Neuronal stem cell (in vitro differentiated cells): ENCODE measurements around the gene LINC01488.
A peak's percentile ranks its signal among the peaks of the same experiment; 100 is the strongest.

ENCODE experiments used
- DNase-seq: peaks from one replicate; pipeline ENCODE4 v3.0.0-alpha.2; 2013; ENCODE audit warnings: low spot score
- H2AFZ ChIP-seq: one replicate; pipeline ENCODE4 v1.6.1; 2013; ENCODE audit warnings: mild to moderate bottlenecking, low read length, inconsistent platforms
- H2AK5ac ChIP-seq: 2 replicates; pipeline ENCODE4 v1.6.1; 2013; ENCODE audit warnings: low read depth, mild to moderate bottlenecking, inconsistent platforms, low read length, moderate library complexity, mixed read lengths
- H2BK120ac ChIP-seq: 2 replicates; pipeline ENCODE4 v1.6.1; 2013; ENCODE audit warnings: low read depth, mild to moderate bottlenecking, inconsistent platforms, low read length, moderate library complexity, mixed read lengths
- H2BK12ac ChIP-seq: one replicate; pipeline ENCODE4 v1.6.1; 2013; ENCODE audit warnings: low read length, inconsistent platforms
- H2BK15ac ChIP-seq: 2 replicates; pipeline ENCODE4 v1.6.1; 2013; ENCODE audit warnings: mild to moderate bottlenecking, low read length, inconsistent platforms, mixed read lengths
- H2BK5ac ChIP-seq: one replicate; pipeline ENCODE4 v1.6.1; 2013; ENCODE audit warnings: inconsistent platforms, mild to moderate bottlenecking, low read length, moderate library complexity
- H3K14ac ChIP-seq: one replicate; pipeline ENCODE4 v1.6.1; 2013; ENCODE audit warnings: low read length, inconsistent platforms
- H3K18ac ChIP-seq: 2 replicates; pipeline ENCODE4 v1.6.1; 2013; ENCODE audit warnings: low read length, inconsistent platforms
- H3K23ac ChIP-seq: 2 replicates; pipeline ENCODE4 v1.6.1; 2013; ENCODE audit warnings: low read depth, mild to moderate bottlenecking, mixed read lengths, low read length, inconsistent platforms; ENCODE audit not compliant: poor library complexity
- H3K27ac ChIP-seq: replicated peaks from 3 replicates; pipeline ENCODE4 v1.5.1; 2013; ENCODE audit warnings: low read length, inconsistent platforms
- H3K27me3 ChIP-seq, 3 experiments: 2 replicates each; pipeline ENCODE4 v1.6.1; 2013; ENCODE audit warnings: low read length in 3 of 3, mild to moderate bottlenecking in 2 of 3, inconsistent platforms in 1 of 3, low read depth in 1 of 3, mixed read lengths in 1 of 3, moderate library complexity in 1 of 3; ENCODE audit not compliant: control insufficient read depth in 3 of 3, insufficient read depth in 3 of 3
- H3K36me3 ChIP-seq, 2 donors: replicated peaks in 1 of 2; 2 replicates each; pipeline ENCODE4 v1.6.1; 2013; ENCODE audit warnings: low read length in 2 of 2; ENCODE audit not compliant: control insufficient read depth in 2 of 2, insufficient read depth in 2 of 2
- H3K4ac ChIP-seq: 2 replicates; pipeline ENCODE4 v1.6.1; 2013; ENCODE audit warnings: inconsistent platforms, mild to moderate bottlenecking, low read length, moderate library complexity
- H3K4me1 ChIP-seq, 2 donors: 1 replicate in 1 of 2; 2 replicates in 1 of 2; pipeline ENCODE4 v1.6.1; 2013; ENCODE audit warnings: low read length in 2 of 2, low read depth in 1 of 2; ENCODE audit not compliant: control insufficient read depth in 2 of 2, insufficient read depth in 1 of 2
- H3K4me2 ChIP-seq: one replicate; pipeline ENCODE4 v1.6.1; 2013; ENCODE audit warnings: mild to moderate bottlenecking, low read length, inconsistent platforms; ENCODE audit not compliant: insufficient read depth, poor library complexity, severe bottlenecking
- H3K4me3 ChIP-seq, 2 donors: 2 replicates each; pipeline ENCODE4 v1.5.1; 2013; ENCODE audit warnings: low read length in 2 of 2, mild to moderate bottlenecking in 2 of 2, inconsistent platforms in 1 of 2, moderate library complexity in 1 of 2
- H3K79me1 ChIP-seq: one replicate; pipeline ENCODE4 v1.6.1; 2013; ENCODE audit warnings: low read depth, mild to moderate bottlenecking, inconsistent platforms, low read length, moderate library complexity
- H3K9ac ChIP-seq: one replicate; pipeline ENCODE4 v1.6.1; 2013; ENCODE audit warnings: mild to moderate bottlenecking, low read depth, low read length, inconsistent platforms; ENCODE audit not compliant: poor library complexity
- H3K9me3 ChIP-seq, 2 donors: replicated peaks in 1 of 2; 2 replicates each; pipeline versions ENCODE3 to v1.6.1; 2013; ENCODE audit warnings: low read length in 2 of 2, mild to moderate bottlenecking in 2 of 2, inconsistent platforms in 1 of 2, low read depth in 1 of 2, mixed read lengths in 1 of 2, moderate library complexity in 1 of 2; ENCODE audit not compliant: control insufficient read depth in 2 of 2, insufficient read depth in 1 of 2
- H4K8ac ChIP-seq: one replicate; pipeline ENCODE4 v1.6.1; 2013; ENCODE audit warnings: low read depth, mild to moderate bottlenecking, inconsistent platforms, low read length, moderate library complexity
- H4K91ac ChIP-seq: one replicate; pipeline ENCODE4 v1.6.1; 2013; ENCODE audit warnings: low read length, low read depth, mild to moderate bottlenecking, inconsistent platforms; ENCODE audit not compliant: poor library complexity
- WGBS, 2 donors: extraction: QIAGEN DNeasy Blood & Tissue Kit; methylation state at CpG; one replicate each; pipeline ENCODE4 v1.1.7; 2013; ENCODE audit warnings: missing lambda C conversion rate in 2 of 2, mixed read lengths in 1 of 2; ENCODE audit not compliant: insufficient read length in 2 of 2, insufficient replicate concordance in 1 of 2; ENCODE audit errors: extremely low coverage in 2 of 2; 5-methylcytosine and 5-hydroxymethylcytosine counted together

LINC01488 gene

GRCh38 chr11:69490516-69490915 lies 9.1 kb downstream of the LINC01488 start:
- no peaks in the 10 kb centered on the region for H3K36me3 ChIP-seq
- peak overlapping the region; percentile 99 for H2BK15ac ChIP-seq
- H3K14ac ChIP-seq = no peak overlapping the region
- H2AK5ac ChIP-seq = peak overlapping the region; percentile 98
- H4K8ac ChIP-seq = no peak overlapping the region
- no peak overlapping the region for H3K9ac ChIP-seq
- H2AFZ ChIP-seq = no peak overlapping the region
- H3K18ac ChIP-seq = peak overlapping the region; percentile 27
- H3K4me3 ChIP-seq = no peak overlapping the region
- no peaks in the 10 kb centered on the region for H3K9me3 ChIP-seq
- no peak overlapping the region for H4K91ac ChIP-seq
- H3K27me3 ChIP-seq = no peaks in the 10 kb centered on the region
- WGBS, 2 donors = no CpG with 5 or more reads among the region's 10 CpGs
- no peak overlapping the region for H3K27ac ChIP-seq
- H3K4me2 ChIP-seq = no peak overlapping the region
- H3K4me1 ChIP-seq = peaks cover 3 to 12% of the 10 kb centered on the region in 2 donors
- peak overlapping the region; percentile 22 for H2BK5ac ChIP-seq
- no peak overlapping the region for H2BK12ac ChIP-seq
- peak overlapping the region; percentile 69 for H2BK120ac ChIP-seq
- no peaks in the 10 kb centered on the region for H3K79me1 ChIP-seq
- no peak for DNase-seq
- H3K4ac ChIP-seq = no peak overlapping the region
- no peak overlapping the region for H3K23ac ChIP-seq

- H3K79me1 ChIP-seq = no peaks in the 10 kb centered on the region
- H3K36me3 ChIP-seq = no peaks in the 10 kb centered on the region
- H2AK5ac ChIP-seq = peak overlapping the region; percentile 98
- peak overlapping the region; percentile 42 for H3K4ac ChIP-seq
- peak overlapping the region; percentile 98 for H2BK15ac ChIP-seq
- peak overlapping the region; percentile 42 for H3K18ac ChIP-seq
- no peak overlapping the region for H2BK120ac ChIP-seq
- no CpG with 5 or more reads among the region's 22 CpGs for WGBS, 2 donors
- no peaks in the 10 kb centered on the region for H3K27me3 ChIP-seq
- no peak for DNase-seq
- no peak overlapping the region for H2AFZ ChIP-seq
- H2BK12ac ChIP-seq = no peak overlapping the region
- H3K4me3 ChIP-seq = no peak overlapping the region
- no peak overlapping the region for H3K27ac ChIP-seq
- peak overlapping the region; percentile 37 for H3K23ac ChIP-seq
- H4K8ac ChIP-seq = no peak overlapping the region
- H3K9me3 ChIP-seq = no peaks in the 10 kb centered on the region
- peaks cover 2 to 12% of the 10 kb centered on the region in 2 donors for H3K4me1 ChIP-seq
- H2BK5ac ChIP-seq = peak overlapping the region; percentile 22
- H3K14ac ChIP-seq = peak overlapping the region; percentile 42
- no peak overlapping the region for H4K91ac ChIP-seq
- peak overlapping the region; percentile 34 for H3K9ac ChIP-seq
- no peak overlapping the region for H3K4me2 ChIP-seq
These were observed 9.9 kb downstream of the LINC01488 start for GRCh38 chr11:69491071-69492031.

- Histone ChIP-seq H3K79me1 (no peaks in the 10 kb centered on the region), H2BK12ac (no peak overlapping the region), H2AFZ (no peak overlapping the region), H3K27me3 (no peaks in the 10 kb centered on the region), H3K4ac (no peak overlapping the region), H2BK15ac (peak overlapping the region; percentile 25), H3K4me1 (peaks cover 6 to 14% of the 10 kb centered on the region in 2 donors), H3K36me3 (no peaks in the 10 kb centered on the region), H2BK120ac (peak overlapping the region; percentile 24), H3K27ac (no peak overlapping the region), H3K23ac (no peak overlapping the region), H4K8ac (no peak overlapping the region), H4K91ac (no peak overlapping the region), H3K18ac (peak overlapping the region; percentile 72), H3K9me3 (no peaks in the 10 kb centered on the region), H3K14ac (peak overlapping the region; percentile 42), H2BK5ac (no peak overlapping the region), H3K4me2 (no peak overlapping the region), H2AK5ac (peak overlapping the region; percentile 13), H3K9ac (peak overlapping the region; percentile 39), H3K4me3 (no peak overlapping the region)
- no CpG with 5 or more reads among the region's 27 CpGs for WGBS, 2 donors
- DNase-seq = no peak
These were observed 10.9 kb downstream of the LINC01488 start for GRCh38 chr11:69492201-69492991.
